Retinal pigment epithelial cell (primary cell): ENCODE measurements around the gene PTPRD.

ENCODE experiments used
- DNase-seq: peaks from one replicate; pipeline ENCODE4 v3.0.0-alpha.2; 2010; ENCODE audit warnings: low read depth
- H3K4me3 ChIP-seq: 2 replicates; pipeline ENCODE4 v1.5.1; 2011; ENCODE audit warnings: mild to moderate bottlenecking, low read length, control low read depth, moderate library complexity
- TF ChIP-seq, protein P1 (sequence below): conservative IDR thresholded peaks from 2 replicates; pipeline ENCODE4 v1.5.1; 2011; ENCODE audit warnings: low read depth, low read length, control low read depth, inconsistent platforms

Gene PTPRD

DNA sequence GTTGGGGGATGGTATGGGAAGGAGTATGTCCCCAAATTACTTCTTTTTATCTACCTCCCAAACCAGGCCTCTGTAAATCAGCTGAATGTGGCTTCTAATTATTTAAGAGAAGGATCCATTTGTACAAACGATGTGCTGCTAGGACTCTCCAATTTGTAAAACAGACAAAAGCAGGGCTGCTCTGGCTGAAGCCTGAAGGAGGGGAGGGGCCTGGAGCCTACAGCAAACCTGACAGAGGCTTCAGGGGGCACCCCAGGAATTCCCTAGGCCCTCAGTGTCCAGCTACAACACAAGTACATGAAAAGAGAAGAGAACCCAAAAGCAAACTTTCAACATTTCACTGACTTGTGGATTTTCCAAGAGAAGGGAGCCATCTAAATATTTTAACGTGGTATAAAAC lies 1873.9 kb downstream of the PTPRD start:
- no peak for DNase-seq
- TF ChIP-seq, protein P1, sequence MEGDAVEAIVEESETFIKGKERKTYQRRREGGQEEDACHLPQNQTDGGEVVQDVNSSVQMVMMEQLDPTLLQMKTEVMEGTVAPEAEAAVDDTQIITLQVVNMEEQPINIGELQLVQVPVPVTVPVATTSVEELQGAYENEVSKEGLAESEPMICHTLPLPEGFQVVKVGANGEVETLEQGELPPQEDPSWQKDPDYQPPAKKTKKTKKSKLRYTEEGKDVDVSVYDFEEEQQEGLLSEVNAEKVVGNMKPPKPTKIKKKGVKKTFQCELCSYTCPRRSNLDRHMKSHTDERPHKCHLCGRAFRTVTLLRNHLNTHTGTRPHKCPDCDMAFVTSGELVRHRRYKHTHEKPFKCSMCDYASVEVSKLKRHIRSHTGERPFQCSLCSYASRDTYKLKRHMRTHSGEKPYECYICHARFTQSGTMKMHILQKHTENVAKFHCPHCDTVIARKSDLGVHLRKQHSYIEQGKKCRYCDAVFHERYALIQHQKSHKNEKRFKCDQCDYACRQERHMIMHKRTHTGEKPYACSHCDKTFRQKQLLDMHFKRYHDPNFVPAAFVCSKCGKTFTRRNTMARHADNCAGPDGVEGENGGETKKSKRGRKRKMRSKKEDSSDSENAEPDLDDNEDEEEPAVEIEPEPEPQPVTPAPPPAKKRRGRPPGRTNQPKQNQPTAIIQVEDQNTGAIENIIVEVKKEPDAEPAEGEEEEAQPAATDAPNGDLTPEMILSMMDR, result no peak
- H3K4me3 ChIP-seq, result no peak overlapping the region

DNA sequence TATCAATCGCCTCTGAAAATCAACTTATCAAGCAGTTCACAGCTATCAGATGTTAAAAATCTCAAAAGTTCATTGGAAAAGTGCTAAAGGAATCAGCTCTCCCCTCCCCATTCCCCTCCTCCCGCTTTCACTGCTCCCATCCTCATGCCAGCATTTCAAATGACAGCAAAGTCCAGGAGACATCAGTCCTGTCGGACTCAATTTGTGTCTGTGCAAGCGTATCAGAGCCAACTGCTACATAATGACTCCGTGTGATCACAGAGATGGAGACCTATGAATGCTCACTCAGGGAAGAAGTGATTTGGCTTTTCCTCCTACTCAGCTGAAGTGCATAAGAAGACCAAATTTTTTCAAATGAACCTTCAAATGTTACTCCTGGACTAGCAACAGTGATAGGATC lies 1876.0 kb downstream of the PTPRD start:
- H3K4me3 ChIP-seq, result no peak overlapping the region
- TF ChIP-seq, protein P1, result no peak
- DNase-seq, result no peak

- TF ChIP-seq, protein P1, result no peak
- peak; percentile 86 for DNase-seq
- H3K4me3 ChIP-seq, result no peak overlapping the region
These were observed 1878.0 kb downstream of the PTPRD start for GRCh38 chr9:8734760-8735159.

- TF ChIP-seq, protein P1, result no peak
- H3K4me3 ChIP-seq, result peak overlapping the region; percentile 10
- DNase-seq, result no peak
These were observed 1879.5 kb downstream of the PTPRD start for GRCh38 chr9:8733131-8733954.

DNA sequence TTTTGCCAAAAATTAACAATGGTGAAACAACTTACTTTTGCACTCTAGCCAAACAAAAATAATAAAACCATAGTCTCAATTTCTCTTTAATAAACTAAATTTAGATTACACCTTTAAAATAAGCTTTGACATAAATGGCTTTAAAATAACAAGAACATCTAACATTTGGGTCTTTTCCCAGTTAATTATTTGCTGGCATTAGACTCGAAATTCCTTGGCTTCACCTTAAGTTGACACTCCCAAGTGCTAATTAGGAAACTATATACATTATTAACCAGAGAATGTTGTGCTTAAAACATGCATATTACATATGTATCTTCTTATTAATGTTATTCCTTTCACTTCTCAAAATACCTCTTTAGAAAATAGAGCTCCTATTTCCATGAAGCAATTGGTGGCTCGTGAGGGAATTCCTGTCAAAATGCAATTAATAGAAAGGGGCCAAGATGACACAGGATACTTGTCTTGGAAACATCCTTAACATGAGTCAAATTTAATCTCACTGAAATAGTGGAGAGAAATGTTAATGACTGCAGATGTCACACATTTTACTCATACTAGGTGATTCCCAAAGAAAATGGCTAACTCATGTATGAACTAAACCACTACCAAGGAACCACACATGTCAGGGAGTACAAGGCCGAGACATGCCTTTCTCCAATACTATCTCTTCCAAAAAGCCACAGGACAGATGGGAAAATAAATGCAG lies 1880.3 kb downstream of the PTPRD start:
- TF ChIP-seq, protein P1, result no peak
- no peak overlapping the region for H3K4me3 ChIP-seq
- DNase-seq, result peak; percentile 64

GRCh38 chr9:8730618-8731017 lies 1882.2 kb downstream of the PTPRD start:
- TF ChIP-seq, protein P1, result no peak
- no peak overlapping the region for H3K4me3 ChIP-seq
- no peak for DNase-seq

DNA sequence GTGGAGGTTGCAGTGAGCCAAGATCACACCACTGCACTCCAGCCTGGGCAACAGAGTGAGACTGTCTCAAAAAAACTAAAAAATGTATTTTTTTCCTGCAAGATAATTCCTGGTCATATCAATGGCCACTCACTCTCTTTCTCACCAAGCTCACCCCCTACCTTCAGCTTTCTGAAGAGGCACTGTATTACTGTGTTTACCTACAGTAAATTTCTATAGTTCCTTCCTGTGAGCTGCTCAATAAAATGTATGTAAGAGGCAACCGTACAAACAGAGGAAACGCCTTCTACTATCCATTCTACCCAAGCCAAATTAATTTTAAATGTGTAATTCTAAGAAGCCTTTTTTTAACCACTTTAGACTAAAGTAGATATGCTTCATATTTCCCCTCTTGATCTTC lies 1883.9 kb downstream of the PTPRD start:
- no peak overlapping the region for H3K4me3 ChIP-seq
- TF ChIP-seq, protein P1, result no peak
- no peak for DNase-seq
